T-helper 2 cell (primary cell): Measurements from ENCODE around the gene APOL3.
"Not testable (repeated sequence)": the region's sequence is repeated elsewhere in the genome, so short reads cannot be mapped to it uniquely, and the experiment has no call there.

Source experiments
- DNase-seq, 5 experiments: peaks; one replicate each; pipeline versions ENCODE4 v3.0.0 to v3.0.0-alpha.2; 2012 to 2022
- total RNA-seq, 2 donors: gene quantifications; one replicate each; lab custom pipeline; 2026; lab: John Stamatoyannopoulos, UW

Gene APOL3
- 71.1 to 91.7 reads per million in 2 donors for total RNA-seq

GRCh38 chr22:36160499-36160942 lies at the start of gene APOL3:
Gene APOL3, minus strand, starts transcription at chr22:36160755. Its CDS starts 11,700 bp downstream, at chr22:36149055.
- DNase-seq, result peak in 2 of 5 experiments; percentile 70 to 77

- DNase-seq, result no peak
These were observed 49.7 kb upstream of the APOL3 start for GRCh38 chr22:36210224-36210623.

GRCh38 chr22:36209488-36209908 lies 48.9 kb upstream of the APOL3 start:
- not testable (repeated sequence) for DNase-seq

GRCh38 chr22:36208914-36209313 lies 48.4 kb upstream of the APOL3 start:
- DNase-seq, result no peak

GRCh38 chr22:36208162-36208765 lies 47.7 kb upstream of the APOL3 start:
- DNase-seq, result no peak

- no peak for DNase-seq
These were observed 45.7 kb upstream of the APOL3 start for GRCh38 chr22:36206255-36206654.

GRCh38 chr22:36205573-36205972 lies 45.0 kb upstream of the APOL3 start:
- DNase-seq, result not testable (repeated sequence)

- DNase-seq, result no peak
These were observed 44.1 kb upstream of the APOL3 start for GRCh38 chr22:36204632-36205015.

- no peak for DNase-seq
These were observed 43.6 kb upstream of the APOL3 start for GRCh38 chr22:36204001-36204631.

GRCh38 chr22:36203441-36203840 lies 42.9 kb upstream of the APOL3 start:
- DNase-seq, result not testable (repeated sequence)

GRCh38 chr22:36202906-36203305 lies 42.4 kb upstream of the APOL3 start:
- not testable (repeated sequence) for DNase-seq

- no peak for DNase-seq
These were observed 41.2 kb upstream of the APOL3 start, which contains the start of gene APOL4 for GRCh38 chr22:36201630-36202319. Gene APOL4, minus strand, starts transcription at chr22:36201809. Its CDS starts 75 bp downstream, at chr22:36201734.

GRCh38 chr22:36201025-36201424 lies 40.5 kb upstream of the APOL3 start:
- not testable (repeated sequence) for DNase-seq

- no peak for DNase-seq
These were observed 38.5 kb upstream of the APOL3 start for GRCh38 chr22:36199001-36199551.

- no peak for DNase-seq
These were observed 38.0 kb upstream of the APOL3 start for GRCh38 chr22:36198536-36198935.

- DNase-seq, result peak in 1 of 5 experiments; percentile 42
These were observed 37.1 kb upstream of the APOL3 start for GRCh38 chr22:36197514-36198146.

- DNase-seq, result no peak
These were observed 36.5 kb upstream of the APOL3 start for GRCh38 chr22:36197065-36197440.

GRCh38 chr22:36196254-36197064 lies 35.9 kb upstream of the APOL3 start:
- DNase-seq, result no peak

- peak in 2 of 5 experiments; percentile 13 to 56 for DNase-seq
These were observed 34.4 kb upstream of the APOL3 start for GRCh38 chr22:36194971-36195370.

- DNase-seq, result no peak
These were observed 33.8 kb upstream of the APOL3 start for GRCh38 chr22:36194385-36194784.

GRCh38 chr22:36193577-36193976 lies 33.0 kb upstream of the APOL3 start:
- DNase-seq, result no peak

- no peak for DNase-seq
These were observed 32.6 kb upstream of the APOL3 start for GRCh38 chr22:36193171-36193570.
